Neural progenitor cell (in vitro differentiated cells): ENCODE results near the gene BCAS1.

ENCODE experiments used
- CTCF ChIP-seq: fragments of 200-600 bp; sonication (generic); IDR thresholded peaks from 2 replicates; pipeline ENCODE4 v1.5.1; 2017; ENCODE audit warnings: antibody characterized with exemption, mild to moderate bottlenecking
- EZH2 ChIP-seq: fragments of 200-600 bp; sonication (generic); IDR thresholded peaks from 2 replicates; pipeline ENCODE4 v1.6.1; 2017; ENCODE audit warnings: antibody characterized with exemption, mild to moderate bottlenecking, moderate library complexity
- EZH2phosphoT487 ChIP-seq: fragments of 200-600 bp; sonication (generic); IDR thresholded peaks from 2 replicates; pipeline ENCODE4 v1.6.1; 2017; ENCODE audit warnings: antibody characterized with exemption

- no peak for TF ChIP-seq EZH2phosphoT487
- TF ChIP-seq EZH2: no peak
- no peak for TF ChIP-seq CTCF
These were observed 23.3 kb downstream of the BCAS1 start for GRCh38 chr20:54047048-54047447.
